NCI-H748 treated with DMSO at 0.1 percent for 48 hours (cell line): ENCODE data around the gene KATNAL1.
A peak's percentile ranks its signal among the peaks of the same experiment; 100 is the strongest.

ENCODE experiments used
- DNase-seq: peaks from one replicate; lab custom pipeline; 2025; lab: John Stamatoyannopoulos, UW

Gene KATNAL1

GRCh38 chr13:30332456-30333143 is 25.2 kb upstream of the KATNAL1 start:
- DNase-seq = no peak

- DNase-seq = no peak
These were observed 24.0 kb upstream of the KATNAL1 start for GRCh38 chr13:30331331-30331771.

- no peak for DNase-seq
These were observed 21.7 kb upstream of the KATNAL1 start for GRCh38 chr13:30329009-30329585.

GRCh38 chr13:30325668-30326067 is 18.3 kb upstream of the KATNAL1 start:
- DNase-seq = no peak

- DNase-seq = no peak
These were observed 16.2 kb upstream of the KATNAL1 start for GRCh38 chr13:30323524-30323923.

- DNase-seq = no peak
These were observed 15.1 kb upstream of the KATNAL1 start for GRCh38 chr13:30322428-30322827.

- no peak for DNase-seq
These were observed 13.9 kb upstream of the KATNAL1 start for GRCh38 chr13:30321256-30321655.

GRCh38 chr13:30319655-30320054 is 12.3 kb upstream of the KATNAL1 start:
- no peak for DNase-seq

- peak; percentile 55 for DNase-seq
These were observed 11.8 kb upstream of the KATNAL1 start for GRCh38 chr13:30319130-30319529.

GRCh38 chr13:30318026-30318425 is 10.7 kb upstream of the KATNAL1 start:
- DNase-seq = no peak

- DNase-seq = no peak
These were observed 7.2 kb upstream of the KATNAL1 start for GRCh38 chr13:30314562-30314961.

GRCh38 chr13:30314069-30314468 is 6.7 kb upstream of the KATNAL1 start:
- DNase-seq = no peak

GRCh38 chr13:30313311-30313710 is 6.0 kb upstream of the KATNAL1 start:
- no peak for DNase-seq

- DNase-seq = no peak
These were observed 5.6 kb upstream of the KATNAL1 start for GRCh38 chr13:30312904-30313303.

GRCh38 chr13:30308548-30308947 is 1.2 kb upstream of the KATNAL1 start:
- DNase-seq = no peak

GRCh38 chr13:30307971-30308290 is 580 bp upstream of the KATNAL1 start:
- DNase-seq = peak; percentile 90

GRCh38 chr13:30306762-30307193 is 573 bp downstream of the KATNAL1 start:
- DNase-seq = peak; percentile 97

GRCh38 chr13:30305456-30305970 is 1.8 kb downstream of the KATNAL1 start:
- DNase-seq = no peak

GRCh38 chr13:30303269-30303668 is 4.1 kb downstream of the KATNAL1 start:
- no peak for DNase-seq

GRCh38 chr13:30301827-30302226 is 5.5 kb downstream of the KATNAL1 start:
- peak; percentile 98 for DNase-seq

- DNase-seq = no peak
These were observed 6.8 kb downstream of the KATNAL1 start for GRCh38 chr13:30300596-30300995.

- DNase-seq = no peak
These were observed 7.6 kb downstream of the KATNAL1 start for GRCh38 chr13:30299786-30300185.

- no peak for DNase-seq
These were observed 12.2 kb downstream of the KATNAL1 start for GRCh38 chr13:30295116-30295515.

GRCh38 chr13:30294004-30294403 is 13.3 kb downstream of the KATNAL1 start:
- no peak for DNase-seq
